Gastroesophageal sphincter (tissue), 3 donors: ENCODE results near the gene KLHL1.

Source experiments
- EP300 ChIP-seq: sonication (generic); formaldehyde crosslinking; IDR thresholded peaks from one replicate; pipeline ENCODE4 v1.6.1; 2017; ENCODE audit warnings: antibody characterized with exemption, mild to moderate bottlenecking
- POLR2A ChIP-seq, 2 donors: fragments of 450-650 bp; IDR thresholded peaks; one replicate each; pipeline ENCODE4 v1.6.1; 2017; ENCODE audit warnings: antibody characterized with exemption in 2 of 2, mild to moderate bottlenecking in 2 of 2, moderate library complexity in 1 of 2
- POLR2AphosphoS5 ChIP-seq: sonication (generic); formaldehyde crosslinking; IDR thresholded peaks from one replicate; pipeline ENCODE4 v1.6.1; 2017; ENCODE audit warnings: antibody characterized with exemption
- TF ChIP-seq, protein P1 (sequence below), 4 experiments: fragments of 200-600 bp in 2 of 4; fragments of 450-650 bp in 2 of 4; sonication (generic) in 1 of 4; IDR thresholded peaks; one replicate each; pipeline ENCODE4 v1.5.1; 2017 to 2019; ENCODE audit warnings: antibody characterized with exemption in 4 of 4, mild to moderate bottlenecking in 2 of 4, moderate library complexity in 2 of 4

DNA sequence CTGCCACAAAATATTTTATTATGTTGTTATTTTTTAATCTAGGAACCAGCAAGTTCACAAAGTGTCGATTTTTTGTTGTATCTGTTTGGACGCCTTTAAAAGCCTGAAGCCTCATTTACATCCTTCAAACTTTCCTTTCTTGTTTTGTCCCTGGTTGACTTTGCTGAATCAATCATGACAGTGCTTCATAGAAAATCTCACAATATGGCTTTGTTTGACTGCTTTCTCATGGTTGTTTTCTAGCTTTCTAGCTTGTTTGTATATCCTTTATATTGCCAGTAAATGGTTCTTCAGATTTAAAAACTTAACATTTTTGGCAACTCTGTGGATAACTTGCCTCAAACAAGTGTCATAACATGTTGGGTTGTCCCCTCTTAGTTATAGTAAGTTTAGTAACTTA is 84.7 kb downstream of the KLHL1 start:
- TF ChIP-seq POLR2A (IDR thresholded peaks at IDR 0.05), result no peak
- TF ChIP-seq, protein P1, sequence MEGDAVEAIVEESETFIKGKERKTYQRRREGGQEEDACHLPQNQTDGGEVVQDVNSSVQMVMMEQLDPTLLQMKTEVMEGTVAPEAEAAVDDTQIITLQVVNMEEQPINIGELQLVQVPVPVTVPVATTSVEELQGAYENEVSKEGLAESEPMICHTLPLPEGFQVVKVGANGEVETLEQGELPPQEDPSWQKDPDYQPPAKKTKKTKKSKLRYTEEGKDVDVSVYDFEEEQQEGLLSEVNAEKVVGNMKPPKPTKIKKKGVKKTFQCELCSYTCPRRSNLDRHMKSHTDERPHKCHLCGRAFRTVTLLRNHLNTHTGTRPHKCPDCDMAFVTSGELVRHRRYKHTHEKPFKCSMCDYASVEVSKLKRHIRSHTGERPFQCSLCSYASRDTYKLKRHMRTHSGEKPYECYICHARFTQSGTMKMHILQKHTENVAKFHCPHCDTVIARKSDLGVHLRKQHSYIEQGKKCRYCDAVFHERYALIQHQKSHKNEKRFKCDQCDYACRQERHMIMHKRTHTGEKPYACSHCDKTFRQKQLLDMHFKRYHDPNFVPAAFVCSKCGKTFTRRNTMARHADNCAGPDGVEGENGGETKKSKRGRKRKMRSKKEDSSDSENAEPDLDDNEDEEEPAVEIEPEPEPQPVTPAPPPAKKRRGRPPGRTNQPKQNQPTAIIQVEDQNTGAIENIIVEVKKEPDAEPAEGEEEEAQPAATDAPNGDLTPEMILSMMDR (IDR thresholded peaks at IDR 0.05), result no peak
- no peak for TF ChIP-seq POLR2AphosphoS5
- no peak for TF ChIP-seq EP300
